Activated CD8-positive, alpha-beta T cell treated with anti-CD3 and anti-CD28 coated beads, Interleukin-2, amount 10 ng/mL, durations not matched to agents 7 days and 5 days (primary cell): ENCODE results near the gene DNHD1. TPM values are rescaled to one million over a fixed set of nuclear protein-coding genes. Genes with fewer than 3 reads are reported as not detected.

Experiments
- ATAC-seq: fragments of 150-1000 bp; cut with Tn5 transposase; one replicate; pipeline ENCODE4 v1.10.0; 2021; ENCODE audit warnings: moderate library complexity
- CTCF ChIA-PET: fragments of 350-600 bp; sonication (Branson Sonifier 250); formaldehyde crosslinking; loops from one replicate; lab custom pipeline; 2021; ENCODE audit warnings: antibody characterized with exemption; lab: Charles Lee
- POLR2A ChIA-PET: fragments of 350-600 bp; sonication (Branson Sonifier 250); formaldehyde crosslinking; loops from one replicate; lab custom pipeline; 2021; ENCODE audit warnings: antibody characterized with exemption; lab: Charles Lee
- DNase-seq: peaks from one replicate; pipeline ENCODE4 v3.0.0-alpha.2; 2020
- H3K27ac Mint-ChIP-seq: one replicate; pipeline ENCODE4 v1.8.0; 2021; ENCODE audit warnings: mild to moderate bottlenecking, mixed read lengths
- H3K27me3 Mint-ChIP-seq: one replicate; pipeline ENCODE4 v1.8.0; 2021; ENCODE audit warnings: low read depth, mixed read lengths
- H3K36me3 Mint-ChIP-seq: one replicate; pipeline ENCODE4 v1.8.0; 2021; ENCODE audit warnings: low read depth, mixed read lengths
- H3K4me1 Mint-ChIP-seq: one replicate; pipeline ENCODE4 v1.8.0; 2021; ENCODE audit warnings: low read depth, mixed read lengths
- H3K4me3 Mint-ChIP-seq: one replicate; pipeline ENCODE4 v1.8.0; 2021; ENCODE audit warnings: mild to moderate bottlenecking, mixed read lengths
- H3K9me3 Mint-ChIP-seq: one replicate; pipeline ENCODE4 v1.8.0; 2022; ENCODE audit warnings: mixed read lengths; ENCODE audit not compliant: insufficient read depth
- total RNA-seq, 2 experiments: library from RNA; stranded (reverse); gene quantifications; one replicate each; pipeline ENCODE4 v1.2.3, GENCODE V29; 2021

The DNHD1 gene
- total RNA-seq, 2 experiments from 2014 or later: 17.8 to 18.5 TPM

DNA sequence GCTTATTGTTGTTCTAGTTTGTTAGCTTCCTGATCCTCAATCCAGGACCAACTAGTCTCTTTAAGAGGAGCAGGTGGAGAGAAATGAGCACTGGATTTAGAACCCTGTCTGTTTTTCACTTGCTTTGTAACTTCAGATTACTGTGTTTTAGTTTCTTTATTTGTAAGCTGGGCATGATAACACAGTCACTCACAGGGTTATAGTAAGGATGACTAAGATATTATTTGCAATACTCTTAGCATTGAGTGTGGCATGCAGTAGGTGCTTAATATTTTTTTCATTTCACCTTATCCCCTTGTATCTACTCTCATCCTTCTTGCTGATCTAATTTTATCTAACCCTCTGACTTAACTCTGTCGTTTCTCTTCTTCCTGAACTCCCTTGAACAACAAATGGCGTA, 33.8 kb downstream of the DNHD1 start:
- ChIA-PET POLR2A (interaction anchor here (0.7 kb wide), 1 partner anchor 81 kb away, joined by 3 read pairs; the partner anchor contains the start of gene TAF10), CTCF (interaction anchor here (0.6 to 4.6 kb wide), 52 partner anchors 8 to 241 kb away, joined by 3 to 46 read pairs (median 5); partner anchors contain the start of genes DNHD1, MRPL17, OR2AG2 and TAF10)
- no peak overlapping the region for H3K27ac Mint-ChIP-seq
- H3K27me3 Mint-ChIP-seq: no peaks in the 10 kb centered on the region
- H3K4me1 Mint-ChIP-seq: peaks cover 19% of the 10 kb centered on the region
- DNase-seq (no peak), ATAC-seq (no peak)
- H3K36me3 Mint-ChIP-seq: peaks cover 15% of the 10 kb centered on the region
- H3K4me3 Mint-ChIP-seq: no peak overlapping the region
- H3K9me3 Mint-ChIP-seq: no peaks in the 10 kb centered on the region

DNA sequence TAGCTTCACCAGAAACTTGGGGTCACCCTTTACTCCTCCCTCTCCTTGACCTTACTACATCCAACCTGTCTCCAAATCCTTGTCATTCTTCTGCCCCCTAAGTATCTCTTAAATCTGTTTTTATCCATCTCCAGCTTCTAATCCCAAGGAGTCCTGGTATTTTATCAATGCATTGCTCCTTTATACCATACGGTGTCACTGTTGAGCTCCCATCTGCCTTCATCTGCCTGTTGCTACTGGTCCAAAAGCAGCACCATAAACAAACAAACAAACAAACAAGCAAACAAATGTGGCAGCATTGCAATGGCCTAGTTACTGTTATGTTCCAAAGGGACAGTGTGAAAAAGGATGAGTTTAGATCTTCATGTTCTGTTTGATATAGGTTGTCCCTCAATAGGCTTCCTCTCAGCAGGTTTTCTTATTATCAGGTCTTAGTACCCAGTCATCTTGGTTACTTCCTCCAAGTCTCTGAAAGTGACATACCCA, 34.2 kb downstream of the DNHD1 start:
- ATAC-seq (peak; percentile 69), DNase-seq (peak; percentile 41)
- CTCF ChIA-PET: interaction anchor here (0.6 to 4.6 kb wide), 52 partner anchors 8 to 241 kb away, joined by 3 to 46 read pairs (median 5); partner anchors contain the start of genes DNHD1, MRPL17, OR2AG2 and TAF10
- H3K4me1 Mint-ChIP-seq: peaks cover 14% of the 10 kb centered on the region
- no peak overlapping the region for H3K4me3 Mint-ChIP-seq
- H3K27ac Mint-ChIP-seq: no peak overlapping the region
- no peaks in the 10 kb centered on the region for H3K27me3 Mint-ChIP-seq
- no peaks in the 10 kb centered on the region for H3K9me3 Mint-ChIP-seq
- H3K36me3 Mint-ChIP-seq: peaks cover 12% of the 10 kb centered on the region
- POLR2A ChIA-PET: interaction anchor here (0.7 kb wide), 1 partner anchor 81 kb away, joined by 3 read pairs; the partner anchor contains the start of gene TAF10

- Mint-ChIP-seq H3K9me3 (no peaks in the 10 kb centered on the region), H3K4me3 (no peak overlapping the region), H3K36me3 (peaks cover 1% of the 10 kb centered on the region), H3K4me1 (peaks cover 22% of the 10 kb centered on the region), H3K27me3 (no peaks in the 10 kb centered on the region), H3K27ac (no peak overlapping the region)
- POLR2A ChIA-PET: no interaction called here
- CTCF ChIA-PET: no interaction called here
- no peak for DNase-seq
- no peak for ATAC-seq
Measured at GRCh38 chr11:6538456-6538855, 41.4 kb downstream of the DNHD1 start.

DNA sequence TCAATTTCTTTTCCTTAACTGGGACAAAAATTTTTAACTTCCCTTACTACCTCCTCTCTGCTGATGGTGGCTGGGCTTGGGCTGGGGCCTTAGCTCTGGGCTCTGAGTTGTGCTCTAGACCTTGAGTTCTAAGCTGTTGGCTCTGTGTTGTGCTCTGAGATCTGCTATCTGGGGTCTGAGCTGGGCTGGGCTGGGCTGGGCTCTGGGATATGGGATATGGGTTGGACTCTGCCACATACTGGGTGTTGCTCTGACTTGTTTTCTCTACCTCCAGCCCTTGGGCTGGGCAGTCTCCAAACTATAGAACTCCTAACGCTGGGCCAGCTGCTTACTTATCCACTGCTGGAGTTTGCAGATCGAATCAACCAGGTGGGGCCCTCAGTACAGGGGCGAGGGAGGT, 41.9 kb downstream of the DNHD1 start:
- ChIA-PET CTCF (no interaction called here), POLR2A (no interaction called here)
- Mint-ChIP-seq H3K36me3 (peaks cover 1% of the 10 kb centered on the region), H3K4me3 (no peak overlapping the region), H3K27me3 (no peaks in the 10 kb centered on the region), H3K27ac (no peak overlapping the region), H3K9me3 (no peaks in the 10 kb centered on the region), H3K4me1 (peaks cover 22% of the 10 kb centered on the region)
- no peak for DNase-seq
- no peak for ATAC-seq

- Mint-ChIP-seq H3K27me3 (no peaks in the 10 kb centered on the region), H3K36me3 (peaks cover 6% of the 10 kb centered on the region), H3K27ac (no peak overlapping the region), H3K4me3 (no peak overlapping the region), H3K9me3 (no peaks in the 10 kb centered on the region), H3K4me1 (peaks cover 22% of the 10 kb centered on the region)
- no peak for ATAC-seq
- DNase-seq: no peak
- POLR2A ChIA-PET: no interaction called here
- CTCF ChIA-PET: interaction anchor here (1.3 to 4.1 kb wide), 5 partner anchors 9 to 166 kb away, joined by 3 to 36 read pairs (median 5); no protein-coding TSS in a partner anchor
Measured at GRCh38 chr11:6539748-6540268, 42.7 kb downstream of the DNHD1 start.

- Mint-ChIP-seq H3K27me3 (no peaks in the 10 kb centered on the region), H3K9me3 (no peaks in the 10 kb centered on the region), H3K27ac (no peak overlapping the region), H3K4me3 (no peak overlapping the region), H3K36me3 (peaks cover 7% of the 10 kb centered on the region), H3K4me1 (peaks cover 22% of the 10 kb centered on the region)
- ChIA-PET CTCF (interaction anchor here (1.3 to 4.1 kb wide), 7 partner anchors 10 to 170 kb away, joined by 4 to 36 read pairs (median 5); partner anchors contain the start of gene MRPL17), POLR2A (interaction anchor here (0.6 kb wide), 1 partner anchor 1050 kb away, joined by 3 read pairs; no protein-coding TSS in a partner anchor)
- DNase-seq (no peak), ATAC-seq (no peak)
Measured at GRCh38 chr11:6541356-6541755, 44.3 kb downstream of the DNHD1 start.

DNA sequence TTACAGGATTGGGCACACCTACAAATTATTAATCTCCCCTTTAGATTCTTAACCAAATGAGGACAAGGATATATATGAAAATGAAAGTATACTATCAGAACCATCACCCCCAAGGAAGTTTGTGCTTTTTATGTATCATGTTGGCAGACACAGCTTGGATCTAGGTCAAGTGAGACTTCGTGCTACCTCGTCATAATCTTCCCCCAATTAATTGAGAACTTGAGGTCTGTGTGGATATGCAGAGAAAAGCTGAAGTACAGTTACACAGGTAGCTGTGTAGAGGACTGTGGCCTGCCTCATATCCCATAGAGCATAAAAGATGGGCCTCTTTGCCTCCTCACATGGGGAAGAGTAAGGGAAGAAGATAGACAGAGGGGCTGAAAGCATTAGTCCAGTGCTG, 45.6 kb downstream of the DNHD1 start:
- Mint-ChIP-seq H3K4me3 (peak overlapping the region; percentile 9), H3K4me1 (peaks cover 22% of the 10 kb centered on the region), H3K9me3 (no peaks in the 10 kb centered on the region), H3K27ac (peak overlapping the region; percentile 43), H3K27me3 (no peaks in the 10 kb centered on the region), H3K36me3 (peaks cover 7% of the 10 kb centered on the region)
- no peak for DNase-seq
- no peak for ATAC-seq
- CTCF ChIA-PET: interaction anchor here (1.1 to 4.1 kb wide), 3 partner anchors 12 to 212 kb away, joined by 3 to 36 read pairs (median 4); no protein-coding TSS in a partner anchor
- POLR2A ChIA-PET: no interaction called here

DNA sequence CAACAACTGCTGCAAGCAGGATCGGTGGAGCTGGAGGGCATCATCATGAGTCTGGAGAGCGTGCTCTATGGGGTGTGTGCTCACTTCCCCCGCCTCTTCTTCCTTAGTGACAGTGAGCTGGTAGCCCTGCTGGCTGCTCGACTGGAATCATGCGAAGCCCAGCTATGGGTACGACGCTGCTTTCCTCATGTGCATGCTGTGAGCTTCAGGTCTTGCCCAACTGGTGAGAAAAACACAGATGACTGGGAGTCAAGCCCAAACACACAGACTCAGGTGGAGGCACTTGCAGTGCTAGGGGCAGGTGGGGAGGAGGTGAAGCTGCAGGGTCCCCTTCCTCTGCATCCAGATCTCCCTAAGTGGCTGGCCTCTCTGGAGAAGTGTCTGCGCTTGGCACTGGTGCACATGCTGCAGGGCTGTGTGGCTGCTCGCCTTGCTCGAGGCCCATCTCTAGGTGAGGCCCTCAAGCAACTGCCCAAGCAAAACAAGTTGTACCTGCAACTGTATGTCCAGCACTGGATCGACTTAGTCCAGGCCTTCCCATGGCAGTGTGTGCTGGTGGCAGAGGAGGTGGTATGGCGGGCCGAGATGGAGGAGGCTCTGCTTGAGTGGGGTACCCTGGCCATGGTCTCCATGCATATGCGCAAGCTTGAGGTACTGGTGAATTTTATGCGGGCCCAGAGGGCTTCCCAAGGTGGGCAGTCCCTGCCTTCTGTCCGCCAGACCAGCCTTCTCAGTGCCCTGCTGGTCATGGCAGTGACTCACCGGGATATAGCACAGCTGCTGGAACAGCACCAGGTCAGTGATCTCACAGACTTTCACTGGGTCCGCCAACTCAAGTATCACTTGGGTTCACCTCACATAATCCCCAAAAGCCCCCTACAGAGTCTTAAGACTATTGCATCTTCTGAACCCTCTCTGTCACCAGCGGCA, 48.1 kb downstream of the DNHD1 start:
- Mint-ChIP-seq H3K9me3 (no peaks in the 10 kb centered on the region), H3K36me3 (peaks cover 7% of the 10 kb centered on the region), H3K27me3 (no peaks in the 10 kb centered on the region), H3K4me3 (no peak overlapping the region), H3K27ac (no peak overlapping the region), H3K4me1 (peaks cover 22% of the 10 kb centered on the region)
- CTCF ChIA-PET: interaction anchor here (1.1 to 1.7 kb wide), 2 partner anchors 9 to 166 kb away, joined by 3 read pairs; no protein-coding TSS in a partner anchor
- ATAC-seq: no peak
- POLR2A ChIA-PET: no interaction called here
- peak; percentile 12 for DNase-seq

DNA sequence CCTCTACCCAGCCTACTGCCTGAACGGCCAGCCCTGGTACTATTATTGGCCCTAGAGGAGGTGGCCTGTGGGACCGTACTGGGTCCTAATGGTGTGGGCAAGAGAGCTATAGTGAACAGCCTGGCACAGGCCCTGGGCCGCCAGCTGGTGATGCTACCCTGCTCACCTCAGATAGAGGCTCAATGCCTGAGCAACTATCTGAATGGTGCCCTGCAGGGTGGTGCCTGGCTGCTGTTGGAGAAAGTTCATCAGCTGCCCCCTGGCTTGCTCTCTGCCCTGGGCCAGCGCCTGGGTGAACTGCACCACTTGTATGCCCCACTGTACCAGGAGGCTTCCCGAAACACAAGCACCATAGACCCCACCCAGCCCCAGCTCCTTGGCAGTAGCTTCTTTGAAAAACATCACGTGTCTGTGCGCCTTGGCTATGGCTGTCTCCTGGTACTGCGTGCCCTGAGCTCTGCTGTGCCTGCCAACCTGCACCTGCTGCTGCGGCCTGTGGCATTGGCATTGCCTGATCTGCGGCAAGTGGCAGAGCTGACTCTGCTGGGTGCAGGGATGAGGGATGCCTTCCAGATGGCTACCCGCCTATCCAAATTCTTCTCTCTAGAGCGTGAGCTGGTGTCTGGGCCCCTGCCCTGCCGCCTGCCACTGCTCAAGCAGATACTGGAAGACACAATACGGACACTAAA, 49.0 kb downstream of the DNHD1 start:
- no peak for ATAC-seq
- H3K36me3 Mint-ChIP-seq: peaks cover 7% of the 10 kb centered on the region
- peaks cover 20% of the 10 kb centered on the region for H3K4me1 Mint-ChIP-seq
- H3K4me3 Mint-ChIP-seq: no peak overlapping the region
- H3K27me3 Mint-ChIP-seq: no peaks in the 10 kb centered on the region
- H3K9me3 Mint-ChIP-seq: no peaks in the 10 kb centered on the region
- no peak overlapping the region for H3K27ac Mint-ChIP-seq
- DNase-seq: no peak
- ChIA-PET CTCF (interaction anchor here (1.1 to 1.7 kb wide), 3 partner anchors 10 to 167 kb away, joined by 3 to 6 read pairs (median 3); no protein-coding TSS in a partner anchor), POLR2A (no interaction called here)

GRCh38 chr11:6546735-6547134, 49.7 kb downstream of the DNHD1 start:
- H3K27me3 Mint-ChIP-seq: no peaks in the 10 kb centered on the region
- peak; percentile 8 for DNase-seq
- H3K9me3 Mint-ChIP-seq: no peaks in the 10 kb centered on the region
- CTCF ChIA-PET: interaction anchor here (1.0 to 1.7 kb wide), 3 partner anchors 16 to 168 kb away, joined by 5 to 6 read pairs (median 6); no protein-coding TSS in a partner anchor
- peaks cover 7% of the 10 kb centered on the region for H3K36me3 Mint-ChIP-seq
- POLR2A ChIA-PET: no interaction called here
- no peak overlapping the region for H3K4me3 Mint-ChIP-seq
- H3K27ac Mint-ChIP-seq: no peak overlapping the region
- peaks cover 14% of the 10 kb centered on the region for H3K4me1 Mint-ChIP-seq
- ATAC-seq: no peak

- ChIA-PET CTCF (interaction anchor here (1.0 to 1.7 kb wide), 3 partner anchors 16 to 168 kb away, joined by 5 to 6 read pairs (median 6); no protein-coding TSS in a partner anchor), POLR2A (no interaction called here)
- no peaks in the 10 kb centered on the region for H3K27me3 Mint-ChIP-seq
- no peak for ATAC-seq
- no peak overlapping the region for H3K4me3 Mint-ChIP-seq
- peaks cover 10% of the 10 kb centered on the region for H3K4me1 Mint-ChIP-seq
- DNase-seq: no peak
- H3K36me3 Mint-ChIP-seq: peaks cover 7% of the 10 kb centered on the region
- no peaks in the 10 kb centered on the region for H3K9me3 Mint-ChIP-seq
- H3K27ac Mint-ChIP-seq: no peak overlapping the region
Measured at GRCh38 chr11:6547177-6547576, 50.1 kb downstream of the DNHD1 start.
